HepG2 (cell line): Measurements from ENCODE around the gene COQ8A. TPM values are rescaled to one million over a fixed set of nuclear protein-coding genes. Genes with fewer than 3 reads are reported as not detected.

Experiments
- ARNT ChIP-seq: fragments of 450-650 bp; IDR thresholded peaks from 2 replicates; pipeline ENCODE4 v1.6.1; 2017
- ERF ChIP-seq: IDR thresholded peaks from 2 replicates; pipeline ENCODE4 v1.6.1; 2018; ENCODE audit warnings: missing biosample characterization, missing genetic modification reagents
- GATA4 ChIP-seq: sonication (generic); IDR thresholded peaks from 2 replicates; pipeline ENCODE4 v1.6.1; 2016; ENCODE audit warnings: antibody characterized with exemption, low read depth, borderline replicate concordance
- GMEB1 ChIP-seq: sonication (generic); formaldehyde crosslinking; IDR thresholded peaks from 2 replicates; pipeline ENCODE4 v1.5.1; 2020; ENCODE audit warnings: missing genetic modification reagents, mild to moderate bottlenecking, borderline replicate concordance
- NKX3-1 ChIP-seq: sonication (generic); formaldehyde crosslinking; IDR thresholded peaks from 2 replicates; pipeline ENCODE4 v1.5.0; 2020; ENCODE audit warnings: missing genetic modification reagents
- NR3C1 ChIP-seq: sonication (generic); formaldehyde crosslinking; IDR thresholded peaks from 2 replicates; pipeline ENCODE4 v1.4.0; 2020; ENCODE audit warnings: missing genetic modification reagents
- PAX8 ChIP-seq: sonication (generic); formaldehyde crosslinking; IDR thresholded peaks from 2 replicates; pipeline ENCODE4 v1.8.0; 2022; ENCODE audit warnings: mild to moderate bottlenecking, missing genetic modification reagents, borderline replicate concordance
- POGK ChIP-seq: sonication (generic); formaldehyde crosslinking; conservative IDR thresholded peaks from 2 replicates; pipeline ENCODE4 v1.8.0; 2022; ENCODE audit warnings: mild to moderate bottlenecking, moderate library complexity, missing genetic modification reagents
- RFX5 ChIP-seq: IDR thresholded peaks from 2 replicates; pipeline ENCODE4 v1.6.1; 2011; ENCODE audit warnings: low read depth, low read length, improper control_type of control experiment
- RXRA ChIP-seq: sonication (generic); formaldehyde crosslinking; IDR thresholded peaks from 2 replicates; pipeline ENCODE4 v1.5.1; 2020; ENCODE audit warnings: missing genetic modification reagents
- SIX1 ChIP-seq: sonication (generic); formaldehyde crosslinking; IDR thresholded peaks from 2 replicates; pipeline ENCODE4 v1.4.0; 2020; ENCODE audit warnings: missing genetic modification reagents, borderline replicate concordance
- ZNF121 ChIP-seq: sonication (generic); formaldehyde crosslinking; IDR thresholded peaks from 2 replicates; pipeline ENCODE4 v1.5.0; 2020; ENCODE audit warnings: mild to moderate bottlenecking, missing genetic modification reagents
- ZNF20 ChIP-seq: sonication (generic); formaldehyde crosslinking; IDR thresholded peaks from 2 replicates; pipeline ENCODE4 v1.4.0; 2020; ENCODE audit warnings: mild to moderate bottlenecking, moderate library complexity, missing genetic modification reagents
- ZNF234 ChIP-seq: sonication (generic); formaldehyde crosslinking; conservative IDR thresholded peaks from 2 replicates; pipeline ENCODE4 v1.5.1; 2020; ENCODE audit warnings: mild to moderate bottlenecking, missing genetic modification reagents
- ZNF318 ChIP-seq: sonication (generic); formaldehyde crosslinking; IDR thresholded peaks from 2 replicates; pipeline ENCODE4 v1.4.0; 2020; ENCODE audit warnings: mild to moderate bottlenecking, missing genetic modification reagents
- ZNF547 ChIP-seq: sonication (generic); formaldehyde crosslinking; IDR thresholded peaks from 2 replicates; pipeline ENCODE4 v1.5.1; 2020; ENCODE audit warnings: mild to moderate bottlenecking, missing genetic modification reagents
- ZNF652 ChIP-seq: IDR thresholded peaks from 2 replicates; pipeline ENCODE4 v1.6.1; 2016; ENCODE audit warnings: low read depth, borderline replicate concordance
- polyA plus RNA-seq, 8 experiments: library from polyadenylated mRNA; depleted of rRNA in 3 of 8; stranded (reverse) in 7 of 8; unstranded in 1 of 8; fragments of >200 nt; fragmentation: Illumina TruSeq in 4 of 8; extraction: Trizol in 4 of 8; gene quantifications; 2 replicates each; pipeline versions ENCODE4 v1.2.1 to v1.2.3, GENCODE V29; 2011 to 2016; ENCODE audit warnings: low read depth in 4 of 8, missing spikeins in 1 of 8, mixed read lengths in 1 of 8; ENCODE audit not compliant: insufficient read depth in 1 of 8
- total RNA-seq, 5 experiments: library from RNA; depleted of rRNA; stranded (reverse); fragments of >200 nt; fragmentation: Illumina TruSeq; extraction: Trizol; gene quantifications; 2 replicates each; pipeline ENCODE4 v1.2.3, GENCODE V29; 2016; ENCODE audit warnings: low read depth in 1 of 5

COQ8A gene
- total and polyA plus RNA-seq, 2 of the 13 experiments (the other 11 are each of a cell fraction or from before 2014, with no cell fraction given) = 60.4 to 88.7 TPM

- no peak; the same call in 1 of the 2 replicates for TF ChIP-seq NKX3-1 (CRISPR knock-in tag)
- TF ChIP-seq GATA4 = no peak
- TF ChIP-seq POGK (CRISPR knock-in tag) = no peak
- TF ChIP-seq SIX1 = no peak
- no peak for TF ChIP-seq ZNF234 (CRISPR knock-in tag)
- no peak for TF ChIP-seq ARNT
- TF ChIP-seq RFX5 = peak; percentile 52; the same call in 1 of the 2 replicates
- no peak for TF ChIP-seq ZNF20 (CRISPR knock-in tag)
- TF ChIP-seq NR3C1 (CRISPR knock-in tag) = no peak
- no peak; the same call in 1 of the 2 replicates for TF ChIP-seq ZNF547 (CRISPR knock-in tag)
- no peak; the same call in 1 of the 2 replicates for TF ChIP-seq ZNF121 (CRISPR knock-in tag)
- peak; percentile 92 for TF ChIP-seq GMEB1
- peak; percentile 68; the same call in 1 of the 2 replicates for TF ChIP-seq PAX8 (CRISPR knock-in tag)
- TF ChIP-seq ERF (CRISPR knock-in tag) = no peak
- no peak for TF ChIP-seq ZNF652 (CRISPR knock-in tag)
- TF ChIP-seq RXRA (CRISPR knock-in tag) = no peak; the same call in 1 of the 2 replicates
- no peak for TF ChIP-seq ZNF318 (CRISPR knock-in tag)
These were observed at the start of gene COQ8A (continued) for GRCh38 chr1:226940029-226940805.
